Measurements from ENCODE around the gene CACNA1C. TPM values are rescaled to one million over a fixed set of nuclear protein-coding genes. Genes with fewer than 3 reads are reported as not detected.

The CACNA1C gene
- total RNA-seq, 1 experiment from 2014 or later: 1.1 TPM

GRCh38 chr12:2291947-2292346, 239.2 kb downstream of the CACNA1C start:
- Histone ChIP-seq H3K27ac (ENCODE audit: insufficient read length, low read depth, low read length) (no peak overlapping the region), H3K4me1 (ENCODE audit: insufficient read depth, low read length) (peaks cover 10% of the 10 kb centered on the region; the same call in 1 of the 2 replicates), H2BK5ac (ENCODE audit: insufficient read length, low read length) (no peak overlapping the region), H3K79me2 (ENCODE audit: insufficient read depth, low read length) (no peaks in the 10 kb centered on the region), H4K8ac (replicated peaks; ENCODE audit: insufficient read length, low read depth, low read length) (no peak overlapping the region), H3K18ac (ENCODE audit: insufficient read length, low read depth, low read length) (no peak overlapping the region), H2BK120ac (ENCODE audit: low read depth, low read length, poor library complexity, severe bottlenecking) (no peak overlapping the region), H3K14ac (ENCODE audit: insufficient read depth, low read length) (no peak overlapping the region), H3K9me3 (ENCODE audit: control insufficient read depth, low read depth, low read length) (no peaks in the 10 kb centered on the region), H3T11ph (ENCODE audit: low read length) (no peak overlapping the region), H3K23ac (ENCODE audit: insufficient read length, low read depth, low read length) (no peak overlapping the region), H3K9ac (ENCODE audit: extremely low read depth, insufficient read length, low read length) (no peak overlapping the region), H3K4ac (ENCODE audit: low read depth, low read length) (no peak overlapping the region), H3K4me2 (ENCODE audit: insufficient read depth, insufficient read length, low read length) (no peak overlapping the region), H4K91ac (ENCODE audit: insufficient read length, low read depth, low read length) (no peak overlapping the region), H4K20me1 (ENCODE audit: control insufficient read depth, insufficient read depth, insufficient read length) (no peaks in the 10 kb centered on the region), H2BK12ac (ENCODE audit: insufficient read length, low read depth, low read length) (no peak overlapping the region), H2BK20ac (ENCODE audit: low read depth, low read length, poor library complexity, severe bottlenecking) (no peak overlapping the region), H2AK5ac (ENCODE audit: insufficient read length, low read length) (no peak overlapping the region), H3K23me2 (ENCODE audit: insufficient read length, low read depth, low read length, poor library complexity, severe bottlenecking) (no peaks in the 10 kb centered on the region), H3K27me3 (ENCODE audit: insufficient read depth, low read length) (no peaks in the 10 kb centered on the region), H4K5ac (ENCODE audit: insufficient read length, low read depth, low read length) (no peak overlapping the region), H3K79me1 (ENCODE audit: insufficient read depth, low read depth, low read length, poor library complexity, severe bottlenecking) (no peaks in the 10 kb centered on the region), H2BK15ac (ENCODE audit: low read depth, low read length) (no peak overlapping the region), H3K56ac (ENCODE audit: insufficient read length, low read depth, low read length) (no peak overlapping the region), H2AFZ (ENCODE audit: low read length) (no peak overlapping the region)
- TF ChIP-seq CTCF (conservative IDR thresholded peaks at IDR 0.05): no peak
- no peak for DNase-seq
- Mint-ChIP-seq H3K36me3 (ENCODE audit: insufficient read depth in 1 of 3, low read depth in 3 of 3) (no peaks in the 10 kb centered on the region), H3K4me3 (no peak overlapping the region), H3K4me1 (peaks cover 55 to 57% of the 10 kb centered on the region in 2 experiments), H3K27me3 (ENCODE audit: low read depth) (peaks cover 3% of the 10 kb centered on the region), H3K9me3 (no peaks in the 10 kb centered on the region), H3K27ac (no peak overlapping the region)
- WGBS (ENCODE audit: extremely low coverage, insufficient read length, low lambda C conversion rate): no CpG with 5 or more reads among the region's 3 CpGs

All from H9 (cell line).